Measurements from ENCODE around the gene FXYD1.

FXYD1 gene

DNA sequence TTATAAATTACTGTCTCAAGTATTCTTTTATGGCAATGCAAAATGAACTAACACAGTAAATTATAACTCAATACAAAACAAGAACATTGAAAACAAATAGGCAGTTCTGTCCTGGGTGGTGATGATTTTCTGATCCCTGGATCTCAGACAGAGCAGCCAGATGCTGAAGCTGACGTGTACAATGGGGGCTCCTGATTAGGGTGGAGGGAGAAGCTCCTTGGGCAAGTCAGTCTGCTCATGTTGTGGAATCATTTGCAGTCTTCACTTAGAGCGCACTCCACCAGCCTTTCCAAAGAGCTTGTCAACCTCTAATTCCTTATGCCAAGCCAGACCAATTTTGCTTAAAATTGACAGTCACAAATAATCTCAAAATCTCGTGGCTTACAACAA, 37.6 kb downstream of the FXYD1 start:
- Histone ChIP-seq H3K9me2 (replicated peaks; ENCODE audit: insufficient read depth, low read length) (no peaks in the 10 kb centered on the region), H3K9ac (ENCODE audit: low read length) (no peak overlapping the region), H4K20me1 (ENCODE audit: insufficient read depth, low read length) (no peaks in the 10 kb centered on the region), H3K4me3 (ENCODE audit: low read length) (no peak overlapping the region), H3K4me2 (ENCODE audit: low read depth, low read length) (no peak overlapping the region), H3K79me2 (ENCODE audit: low read length) (no peaks in the 10 kb centered on the region), H3K9me3 (replicated peaks; ENCODE audit: insufficient read depth, low read length) (no peaks in the 10 kb centered on the region), H3K27me3 (replicated peaks; ENCODE audit: insufficient read depth, low read length) (no peaks in the 10 kb centered on the region), H3K27ac (ENCODE audit: low read length) (no peak overlapping the region), H2AFZ (ENCODE audit: low read length) (no peak overlapping the region), H3K4me1 (ENCODE audit: low read length) (no peaks in the 10 kb centered on the region), H3F3A (ENCODE audit: insufficient read depth, low read length) (no peaks in the 10 kb centered on the region), H3K36me3 (replicated peaks; ENCODE audit: insufficient read depth, low read length) (no peaks in the 10 kb centered on the region)
- TF ChIP-seq EZH2 (optimal IDR thresholded peaks at IDR 0.05; ENCODE audit: low read depth, low read length), result no peak
- TF ChIP-seq, protein P1, sequence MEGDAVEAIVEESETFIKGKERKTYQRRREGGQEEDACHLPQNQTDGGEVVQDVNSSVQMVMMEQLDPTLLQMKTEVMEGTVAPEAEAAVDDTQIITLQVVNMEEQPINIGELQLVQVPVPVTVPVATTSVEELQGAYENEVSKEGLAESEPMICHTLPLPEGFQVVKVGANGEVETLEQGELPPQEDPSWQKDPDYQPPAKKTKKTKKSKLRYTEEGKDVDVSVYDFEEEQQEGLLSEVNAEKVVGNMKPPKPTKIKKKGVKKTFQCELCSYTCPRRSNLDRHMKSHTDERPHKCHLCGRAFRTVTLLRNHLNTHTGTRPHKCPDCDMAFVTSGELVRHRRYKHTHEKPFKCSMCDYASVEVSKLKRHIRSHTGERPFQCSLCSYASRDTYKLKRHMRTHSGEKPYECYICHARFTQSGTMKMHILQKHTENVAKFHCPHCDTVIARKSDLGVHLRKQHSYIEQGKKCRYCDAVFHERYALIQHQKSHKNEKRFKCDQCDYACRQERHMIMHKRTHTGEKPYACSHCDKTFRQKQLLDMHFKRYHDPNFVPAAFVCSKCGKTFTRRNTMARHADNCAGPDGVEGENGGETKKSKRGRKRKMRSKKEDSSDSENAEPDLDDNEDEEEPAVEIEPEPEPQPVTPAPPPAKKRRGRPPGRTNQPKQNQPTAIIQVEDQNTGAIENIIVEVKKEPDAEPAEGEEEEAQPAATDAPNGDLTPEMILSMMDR (IDR thresholded peaks at IDR 0.05; ENCODE audit: low read length), result no peak
- TF ChIP-seq EZH2phosphoT487 (IDR thresholded peaks at IDR 0.05; ENCODE audit: low read length), result no peak
- no peak for DNase-seq

DNA sequence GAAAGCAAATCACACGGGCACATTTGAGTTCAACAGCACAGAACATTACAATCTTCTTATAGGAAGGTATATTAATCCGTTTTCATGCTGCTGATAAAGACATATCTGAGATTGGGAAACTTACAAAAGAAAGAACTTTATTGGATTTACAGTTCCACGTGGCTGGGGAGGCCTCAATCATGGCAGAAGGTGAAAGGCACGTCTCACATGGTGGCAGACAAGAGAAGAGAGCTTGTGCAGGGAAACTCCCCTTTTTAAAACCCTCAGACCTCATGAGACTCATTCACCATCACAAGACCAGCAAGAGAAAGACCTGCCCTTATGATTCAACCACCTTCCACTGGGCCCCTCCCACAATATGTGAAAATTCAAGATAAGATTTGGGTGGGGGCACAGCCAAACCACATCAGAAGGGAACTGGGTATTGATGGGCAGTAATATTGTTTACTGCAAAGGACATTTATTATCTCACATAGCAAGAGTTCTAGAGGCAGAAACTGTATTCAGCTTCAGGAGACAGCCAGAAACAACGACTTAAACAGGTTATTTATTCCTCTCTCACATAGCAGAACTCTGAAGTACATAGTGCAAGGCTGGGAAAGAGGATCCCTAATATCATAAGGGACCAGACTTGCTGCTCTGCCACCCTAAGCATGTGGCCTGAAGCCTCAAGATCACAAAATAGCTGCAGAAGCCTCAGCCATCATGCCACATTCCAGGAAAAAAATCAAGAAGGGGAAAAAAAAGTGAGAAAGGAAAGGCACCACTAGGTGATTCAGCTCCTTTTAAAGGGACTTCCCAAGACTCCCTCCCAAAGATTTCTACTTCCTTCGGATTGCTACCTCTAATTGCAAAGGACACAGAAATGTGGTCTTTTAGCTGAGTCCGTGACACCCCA, 39.0 kb downstream of the FXYD1 start:
- H3K27ac ChIP-seq (ENCODE audit: low read length), result no peak overlapping the region
- no peaks in the 10 kb centered on the region for H3F3A ChIP-seq (ENCODE audit: insufficient read depth, low read length)
- no peaks in the 10 kb centered on the region for H3K79me2 ChIP-seq (ENCODE audit: low read length)
- no peaks in the 10 kb centered on the region for H3K9me3 ChIP-seq (replicated peaks; ENCODE audit: insufficient read depth, low read length)
- no peaks in the 10 kb centered on the region for H3K4me1 ChIP-seq (ENCODE audit: low read length)
- H3K36me3 ChIP-seq (replicated peaks; ENCODE audit: insufficient read depth, low read length), result no peaks in the 10 kb centered on the region
- no peak for TF ChIP-seq EZH2 (optimal IDR thresholded peaks at IDR 0.05; ENCODE audit: low read depth, low read length)
- TF ChIP-seq, protein P1 (IDR thresholded peaks at IDR 0.05; ENCODE audit: low read length), result no peak
- no peak for TF ChIP-seq EZH2phosphoT487 (IDR thresholded peaks at IDR 0.05; ENCODE audit: low read length)
- H3K27me3 ChIP-seq (replicated peaks; ENCODE audit: insufficient read depth, low read length), result no peaks in the 10 kb centered on the region
- no peak overlapping the region for H3K9ac ChIP-seq (ENCODE audit: low read length)
- no peak for DNase-seq
- no peak overlapping the region for H3K4me3 ChIP-seq (ENCODE audit: low read length)
- no peaks in the 10 kb centered on the region for H3K9me2 ChIP-seq (replicated peaks; ENCODE audit: insufficient read depth, low read length)
- H3K4me2 ChIP-seq (ENCODE audit: low read depth, low read length), result no peak overlapping the region
- H4K20me1 ChIP-seq (ENCODE audit: insufficient read depth, low read length), result no peaks in the 10 kb centered on the region
- no peak overlapping the region for H2AFZ ChIP-seq (ENCODE audit: low read length)

DNA sequence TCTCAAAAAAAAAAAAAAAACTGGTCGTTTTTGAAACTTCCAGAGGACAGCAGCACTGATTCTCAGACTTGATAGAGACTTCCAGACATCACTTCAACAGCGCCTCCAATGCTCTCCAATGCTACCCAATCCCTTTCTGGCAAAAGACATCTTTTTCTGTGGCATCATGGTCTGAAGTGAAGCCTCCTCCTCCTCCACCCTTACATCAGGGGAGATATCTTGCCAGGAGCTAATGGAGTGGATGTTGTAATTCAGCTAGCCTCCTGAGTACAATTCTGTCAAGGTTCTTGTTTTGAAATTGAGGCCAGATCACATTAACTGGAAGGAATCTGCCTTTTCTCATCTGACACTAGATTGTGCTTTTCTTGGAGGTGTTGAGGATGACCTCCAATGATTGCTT, 40.1 kb downstream of the FXYD1 start:
- Histone ChIP-seq H3K27ac (ENCODE audit: low read length) (no peak overlapping the region), H3K9me3 (replicated peaks; ENCODE audit: insufficient read depth, low read length) (no peaks in the 10 kb centered on the region), H3K36me3 (replicated peaks; ENCODE audit: insufficient read depth, low read length) (no peaks in the 10 kb centered on the region), H4K20me1 (ENCODE audit: insufficient read depth, low read length) (no peaks in the 10 kb centered on the region), H3K9me2 (replicated peaks; ENCODE audit: insufficient read depth, low read length) (no peaks in the 10 kb centered on the region), H2AFZ (ENCODE audit: low read length) (no peak overlapping the region), H3K9ac (ENCODE audit: low read length) (no peak overlapping the region), H3K27me3 (replicated peaks; ENCODE audit: insufficient read depth, low read length) (no peaks in the 10 kb centered on the region), H3K4me3 (ENCODE audit: low read length) (no peak overlapping the region), H3F3A (ENCODE audit: insufficient read depth, low read length) (no peaks in the 10 kb centered on the region), H3K79me2 (ENCODE audit: low read length) (no peaks in the 10 kb centered on the region), H3K4me1 (ENCODE audit: low read length) (no peaks in the 10 kb centered on the region), H3K4me2 (ENCODE audit: low read depth, low read length) (no peak overlapping the region)
- no peak for DNase-seq
- TF ChIP-seq, protein P1 (IDR thresholded peaks at IDR 0.05; ENCODE audit: low read length), result no peak
- TF ChIP-seq EZH2 (optimal IDR thresholded peaks at IDR 0.05; ENCODE audit: low read depth, low read length), result no peak
- no peak for TF ChIP-seq EZH2phosphoT487 (IDR thresholded peaks at IDR 0.05; ENCODE audit: low read length)
